ENCODE results near the gene ROR1. TPM values are rescaled to one million over a fixed set of nuclear protein-coding genes. Genes with fewer than 3 reads are reported as not detected.
A peak's percentile ranks its signal among the peaks of the same experiment; 100 is the strongest.

ROR1 gene
- total RNA-seq (2016; rRNA removed; fragmentation: Illumina TruSeq; extraction: Trizol): 1.6 and 2.3 TPM in 2 replicates
- total RNA-seq (2016; cell fraction: cytosol; rRNA removed; fragmentation: Illumina TruSeq; extraction: Trizol; ENCODE audit: low read depth): 1.6 and 3.0 TPM in 2 replicates
- 1.5 and 2.0 TPM in 2 replicates for total RNA-seq (2016; cell fraction: insoluble cytoplasmic fraction; rRNA removed; fragmentation: Illumina TruSeq; extraction: Trizol)
- total RNA-seq (2016; cell fraction: membrane; rRNA removed; fragmentation: Illumina TruSeq; extraction: Trizol): 0.79 and 1.0 TPM in 2 replicates
- 2.9 and 3.2 TPM in 2 replicates for total RNA-seq (2016; cell fraction: nucleus; rRNA removed; fragmentation: Illumina TruSeq; extraction: Trizol)
- polyA plus RNA-seq (2011; rRNA removed): 0.58 and 0.67 TPM in 2 replicates
- polyA plus RNA-seq (2011; cell fraction: cytosol; rRNA removed): 0.55 and 0.59 TPM in 2 replicates
- 0.19 and 0.37 TPM in 2 replicates for polyA plus RNA-seq (2011; cell fraction: nucleus; rRNA removed)
- 0.31 and 0.60 TPM in 2 replicates for polyA plus RNA-seq (2012)
- 0.08 and 0.14 TPM in 2 replicates for polyA plus RNA-seq (2016; cell fraction: cytosol; fragmentation: Illumina TruSeq; extraction: Trizol; ENCODE audit: low read depth)
- 1.5 TPM in 2 replicates for polyA plus RNA-seq (2016; cell fraction: insoluble cytoplasmic fraction; fragmentation: Illumina TruSeq; extraction: Trizol; ENCODE audit: low read depth)
- polyA plus RNA-seq (2016; cell fraction: membrane; fragmentation: Illumina TruSeq; extraction: Trizol; ENCODE audit: low read depth): 0.15 and 0.19 TPM in 2 replicates
- 1.7 and 2.2 TPM in 2 replicates for polyA plus RNA-seq (2016; cell fraction: nucleus; fragmentation: Illumina TruSeq; extraction: Trizol; ENCODE audit: insufficient read depth, low read depth)
- polyA minus RNA-seq (2011; rRNA and poly(A)+ RNA removed; ENCODE audit: low replicate concordance): 2.0 and 4.4 TPM in 2 replicates
- 0.99 and 1.6 TPM in 2 replicates for polyA minus RNA-seq (2011; cell fraction: cytosol; rRNA and poly(A)+ RNA removed)
- polyA minus RNA-seq (2011; cell fraction: nucleus; rRNA and poly(A)+ RNA removed): 1.9 and 2.3 TPM in 2 replicates
- percentile 50 among the genes with signal in this experiment for Bru-seq, nascent RNA
- percentile 44 among the genes with signal in this experiment for BruChase-seq, experiment 1, labeled RNA remaining after a 6-hour chase
- percentile 53 among the genes with signal in this experiment for BruChase-seq, experiment 2, labeled RNA remaining after a 2-hour chase
- long read RNA-seq, experiment 1, partial matches to known transcripts: 0 of 1 reads
- long read RNA-seq, experiment 1, other reads (novel, unspliced or antisense): 1 of 1 reads
- long read RNA-seq, experiment 2, partial matches to known transcripts: 0 of 2 reads
- long read RNA-seq, experiment 2, other reads (novel, unspliced or antisense): 2 of 2 reads

GRCh38 chr1:63773815-63774616 is at the start of gene ROR1:
Gene ROR1, plus strand, starts transcription at chr1:63774017.
- Histone ChIP-seq H3K27ac (ENCODE audit: extremely low read length, insufficient read depth, low read length) (no peak within 1 kb of the TSS), H3K4me1 (ENCODE audit: insufficient read depth, low read length) (peaks cover 40% of the 10 kb centered on the region), H2AFZ (ENCODE audit: low read length) (no peak within 1 kb of the TSS), H3K9me3 (ENCODE audit: low read length) (no peaks in the 10 kb centered on the region), H3K9ac (ENCODE audit: insufficient read depth, low read depth, low read length) (peak within 1 kb of the TSS; percentile 36; the same call in 1 of the 2 replicates), H3K4me2 (ENCODE audit: low read depth, low read length) (peak within 1 kb of the TSS; percentile 90), H3K79me2 (ENCODE audit: insufficient read depth, low read length) (no peaks in the 10 kb centered on the region), H3K27me3 (ENCODE audit: control insufficient read depth in 1 of 2, insufficient read depth in 2 of 2, low read length in 2 of 2) (peaks cover 0 to 22% of the 10 kb centered on the region in 2 experiments; a peak in 1 of 5 replicates), H3K4me3 (replicated peaks in 1 of 3; ENCODE audit: insufficient read depth in 1 of 3, low read depth in 2 of 3, low read length in 3 of 3) (peak within 1 kb of the TSS; percentile 61 to 80 (median 70)), H3K36me3 (replicated peaks in 1 of 2; ENCODE audit: control insufficient read depth in 1 of 2, insufficient read depth in 2 of 2, low read length in 2 of 2) (no peaks in the 10 kb centered on the region), H4K20me1 (ENCODE audit: insufficient read depth, low read length) (no peaks in the 10 kb centered on the region)
- POLR2A ChIA-PET: no interaction called here
- 2% methylated on average over 31 of the region's 99 CpGs for WGBS (ENCODE audit: low lambda C conversion rate)
- DNase-seq (ENCODE audit: low spot score): peak; percentile 60
- FAIRE-seq: no peak
- intact Hi-C loops (cut with micrococcal nuclease; ENCODE audit: unreplicated experiment): loop anchor here (2.0 to 10.0 kb wide), 3 partner anchors 157 to 471 kb away; no protein-coding TSS in a partner anchor
- in situ Hi-C loops (cut with HindIII; ENCODE audit: extremely low pct_ligation_motif_present, low pct_unique_long_range_greater_than_20kb): no loop called here
- CTCF ChIA-PET (ENCODE audit: low intra/inter-chr PET ratio, low total read pairs): no interaction called here
- BruUV-seq (replicated peaks): no TSS peak
- ATAC-seq: peak; percentile 97
- TF ChIP-seq MXD1 (CRISPR knock-in tag; IDR thresholded peaks at IDR 0.05) (0 out of 2 replicates have a peak, but pooled peaks have one; percentile 63), ARID4A (CRISPR knock-in tag; IDR thresholded peaks at IDR 0.05; ENCODE audit: borderline replicate concordance) (peak; percentile 53; the same call in 1 of the 2 replicates), TRIM22 (IDR thresholded peaks at IDR 0.05) (no peak), CENPT (CRISPR knock-in tag; IDR thresholded peaks at IDR 0.05; ENCODE audit: low read depth) (no peak), ZNF784 (CRISPR knock-in tag; IDR thresholded peaks at IDR 0.05; ENCODE audit: borderline replicate concordance) (0 out of 2 replicates have a peak, but pooled peaks have one; percentile 44), FOXO4 (CRISPR knock-in tag; conservative IDR thresholded peaks at IDR 0.05) (no peak), ZFP90 (CRISPR knock-in tag; IDR thresholded peaks at IDR 0.05; ENCODE audit: borderline replicate concordance) (no peak)

Data from HepG2 (cell line).